Measurements from ENCODE around the gene FRMD6. TPM values are rescaled to one million over a fixed set of nuclear protein-coding genes. Genes with fewer than 3 reads are reported as not detected.

Gene FRMD6
- total and polyA plus RNA-seq, 9 donors, result 15.3 to 79.2 (median 33.3) TPM

DNA sequence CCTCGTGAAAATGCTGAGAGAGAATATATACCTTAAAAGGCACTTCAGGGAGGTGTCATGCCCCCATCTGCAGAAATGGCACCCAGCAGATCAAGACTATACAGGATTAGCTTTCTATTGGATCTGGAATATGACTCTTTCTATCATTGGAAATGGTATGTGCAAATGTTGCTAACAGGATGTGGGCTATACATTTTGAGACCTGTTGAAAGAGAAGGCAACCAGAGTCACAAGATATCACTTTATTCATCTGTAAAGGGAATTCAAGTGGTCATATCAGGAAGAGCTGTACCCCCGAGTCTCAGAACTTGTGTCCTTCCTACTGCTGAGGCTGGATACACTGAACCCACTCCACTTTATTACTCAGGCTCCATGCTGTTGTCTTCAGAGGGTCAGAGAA is 46.1 kb upstream of the FRMD6 start:
- WGBS, 3 donors, result 90 to 96% (median 92%) methylated on average over 2 of the region's 2 CpGs
- intact Hi-C loops (cut with DNase I), result no loop called here
- TF ChIP-seq EP300 (IDR thresholded peaks at IDR 0.05) (no peak), POLR2A (IDR thresholded peaks at IDR 0.05) (no peak)
- TF ChIP-seq, protein P1, sequence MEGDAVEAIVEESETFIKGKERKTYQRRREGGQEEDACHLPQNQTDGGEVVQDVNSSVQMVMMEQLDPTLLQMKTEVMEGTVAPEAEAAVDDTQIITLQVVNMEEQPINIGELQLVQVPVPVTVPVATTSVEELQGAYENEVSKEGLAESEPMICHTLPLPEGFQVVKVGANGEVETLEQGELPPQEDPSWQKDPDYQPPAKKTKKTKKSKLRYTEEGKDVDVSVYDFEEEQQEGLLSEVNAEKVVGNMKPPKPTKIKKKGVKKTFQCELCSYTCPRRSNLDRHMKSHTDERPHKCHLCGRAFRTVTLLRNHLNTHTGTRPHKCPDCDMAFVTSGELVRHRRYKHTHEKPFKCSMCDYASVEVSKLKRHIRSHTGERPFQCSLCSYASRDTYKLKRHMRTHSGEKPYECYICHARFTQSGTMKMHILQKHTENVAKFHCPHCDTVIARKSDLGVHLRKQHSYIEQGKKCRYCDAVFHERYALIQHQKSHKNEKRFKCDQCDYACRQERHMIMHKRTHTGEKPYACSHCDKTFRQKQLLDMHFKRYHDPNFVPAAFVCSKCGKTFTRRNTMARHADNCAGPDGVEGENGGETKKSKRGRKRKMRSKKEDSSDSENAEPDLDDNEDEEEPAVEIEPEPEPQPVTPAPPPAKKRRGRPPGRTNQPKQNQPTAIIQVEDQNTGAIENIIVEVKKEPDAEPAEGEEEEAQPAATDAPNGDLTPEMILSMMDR (IDR thresholded peaks at IDR 0.05), result no peak
- Histone ChIP-seq H3K4me1 (ENCODE audit: insufficient read depth) (peaks cover 4% of the 10 kb centered on the region), H3K27me3 (no peaks in the 10 kb centered on the region), H3K27ac (no peak overlapping the region), H3K36me3 (no peaks in the 10 kb centered on the region), H3K4me3 (no peak overlapping the region), H3K9me3 (no peaks in the 10 kb centered on the region)
- no peak for DNase-seq

DNA sequence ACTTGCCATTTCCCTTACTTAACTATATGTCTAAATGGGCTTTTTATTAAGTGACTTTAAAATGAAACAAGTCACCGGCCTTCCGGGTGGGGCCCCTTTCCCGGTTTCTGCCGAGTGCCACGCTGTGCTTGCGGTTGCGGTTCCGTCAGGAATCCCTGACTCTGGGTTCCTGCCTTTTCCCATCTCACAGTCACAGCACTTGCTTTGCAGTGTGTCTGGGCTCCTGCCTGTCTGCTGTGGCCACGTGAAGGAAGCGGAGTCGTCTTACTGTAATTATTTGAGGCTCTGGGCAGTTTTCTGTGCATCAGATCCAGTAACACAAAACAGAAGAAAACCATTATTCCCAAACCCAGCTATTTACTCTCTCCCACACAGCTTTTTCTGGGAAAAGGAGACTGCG is 44.0 kb upstream of the FRMD6 start:
- TF ChIP-seq EP300 (IDR thresholded peaks at IDR 0.05), result no peak
- TF ChIP-seq POLR2A (IDR thresholded peaks at IDR 0.05), result no peak
- TF ChIP-seq, protein P1 (IDR thresholded peaks at IDR 0.05), result no peak
- no peaks in the 10 kb centered on the region for H3K27me3 ChIP-seq
- peaks cover 1% of the 10 kb centered on the region for H3K4me1 ChIP-seq (ENCODE audit: insufficient read depth)
- H3K9me3 ChIP-seq, result no peaks in the 10 kb centered on the region
- H3K4me3 ChIP-seq, result no peak overlapping the region
- intact Hi-C loops (cut with DNase I), result no loop called here
- no peaks in the 10 kb centered on the region for H3K36me3 ChIP-seq
- DNase-seq, result no peak
- no peak overlapping the region for H3K27ac ChIP-seq
- WGBS, 3 donors, result 63 to 71% (median 69%) methylated on average over 12 of the region's 12 CpGs

DNA sequence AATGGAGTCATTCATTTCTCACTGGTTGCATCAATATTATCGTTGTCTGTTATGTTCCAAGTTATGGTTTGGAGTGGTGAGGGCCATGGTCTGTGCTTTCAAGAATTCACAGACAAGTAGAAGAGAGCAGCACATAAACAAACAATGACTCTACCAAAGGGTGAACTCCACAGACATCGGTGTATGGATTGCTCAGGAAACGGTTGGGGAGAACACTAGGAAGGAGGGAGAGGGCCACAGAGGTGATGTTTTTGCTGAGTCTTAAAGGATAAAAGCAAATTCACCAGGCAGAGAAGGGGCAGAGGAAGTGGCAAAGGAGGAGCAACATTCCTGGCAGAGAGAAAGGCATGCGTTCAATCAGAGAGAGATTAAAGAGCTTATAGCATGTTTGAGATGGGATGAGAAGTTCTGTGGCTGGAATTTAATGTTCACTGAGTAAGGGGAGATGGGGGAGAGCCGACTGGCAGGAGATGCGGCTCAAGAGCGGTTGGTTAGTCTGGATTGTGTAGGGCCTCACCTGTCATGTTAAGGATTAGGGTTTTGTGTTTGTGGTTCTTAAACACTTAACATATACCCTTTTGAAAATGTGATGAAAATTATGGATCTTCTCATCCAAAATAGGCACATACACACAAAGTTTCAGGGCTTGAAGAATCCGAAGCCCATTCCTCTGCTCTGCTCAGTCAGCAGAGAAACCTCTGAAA is 42.3 kb upstream of the FRMD6 start:
- no peaks in the 10 kb centered on the region for H3K36me3 ChIP-seq
- TF ChIP-seq POLR2A (IDR thresholded peaks at IDR 0.05) (no peak), EP300 (IDR thresholded peaks at IDR 0.05) (no peak)
- TF ChIP-seq, protein P1 (IDR thresholded peaks at IDR 0.05), result no peak
- no peaks in the 10 kb centered on the region for H3K4me1 ChIP-seq (ENCODE audit: insufficient read depth)
- intact Hi-C loops (cut with DNase I), result no loop called here
- no peak for DNase-seq
- no peak overlapping the region for H3K27ac ChIP-seq
- WGBS, 3 donors, result 68 to 72% (median 72%) methylated on average over 8 of the region's 8 CpGs
- no peaks in the 10 kb centered on the region for H3K9me3 ChIP-seq
- no peak overlapping the region for H3K4me3 ChIP-seq
- no peaks in the 10 kb centered on the region for H3K27me3 ChIP-seq

DNA sequence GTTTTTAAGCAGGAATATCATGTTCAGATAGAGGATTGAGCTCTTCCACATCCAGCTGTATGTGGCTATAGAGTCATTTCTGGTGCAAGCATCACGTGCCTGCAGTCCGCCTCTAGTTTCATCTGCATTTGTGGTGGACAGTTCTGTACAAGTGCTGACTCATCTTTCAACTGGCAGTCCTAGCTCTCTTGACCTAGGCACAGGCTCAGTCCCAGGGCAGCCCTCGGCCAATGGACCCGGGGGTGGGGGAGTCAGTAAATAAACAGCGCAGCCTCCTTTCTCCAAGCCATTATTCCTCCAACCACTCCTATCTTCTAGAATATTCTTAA is 41.8 kb upstream of the FRMD6 start:
- H3K27ac ChIP-seq, result no peak overlapping the region
- DNase-seq, result no peak
- TF ChIP-seq, protein P1 (IDR thresholded peaks at IDR 0.05), result no peak
- TF ChIP-seq EP300 (IDR thresholded peaks at IDR 0.05), result no peak
- TF ChIP-seq POLR2A (IDR thresholded peaks at IDR 0.05), result no peak
- H3K36me3 ChIP-seq, result no peaks in the 10 kb centered on the region
- no peaks in the 10 kb centered on the region for H3K27me3 ChIP-seq
- H3K9me3 ChIP-seq, result no peaks in the 10 kb centered on the region
- H3K4me3 ChIP-seq, result no peak overlapping the region
- WGBS, 3 donors, result 88 to 94% (median 90%) methylated on average over 5 of the region's 5 CpGs
- intact Hi-C loops (cut with DNase I), result no loop called here
- H3K4me1 ChIP-seq (ENCODE audit: insufficient read depth), result no peaks in the 10 kb centered on the region

All from ovary (tissue), 9 donors.